Measurements from ENCODE around the gene C2orf78.

DNA sequence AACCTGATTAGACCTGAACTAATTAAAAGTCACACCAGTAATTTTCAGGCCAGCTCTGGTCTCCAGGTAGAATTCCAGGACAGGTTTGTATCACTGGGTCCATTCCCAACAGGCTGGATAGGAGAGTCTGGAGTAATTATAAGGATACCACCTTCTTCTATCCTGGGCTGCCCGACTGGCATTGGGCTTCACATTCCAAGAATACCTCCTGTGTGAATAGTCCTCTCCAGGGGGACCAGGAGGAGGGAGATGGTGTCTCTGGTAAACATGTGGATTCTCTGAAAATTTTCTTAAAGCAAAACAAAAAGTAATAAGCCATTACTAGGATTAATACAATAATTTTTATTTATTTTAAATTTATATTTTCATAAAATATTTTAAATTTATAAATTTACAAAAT, 21.4 kb upstream of the C2orf78 start:
- TF ChIP-seq CTCF (conservative IDR thresholded peaks at IDR 0.05; ENCODE audit: low read length) (no peak), EZH2phosphoT487 (IDR thresholded peaks at IDR 0.05; ENCODE audit: borderline replicate concordance) (no peak)

All from Loucy (cell line).